B cell (primary cell): Measurements from ENCODE around the gene PDLIM1. TPM values are rescaled to one million over a fixed set of nuclear protein-coding genes. Genes with fewer than 3 reads are reported as not detected.

Experiments
- ATAC-seq: fragments of 200-7000 bp; cut with Tn5 transposase; one replicate; pipeline ENCODE4 v1.10.0; 2021; ENCODE audit warnings: low read depth, mild to moderate bottlenecking, moderate number of reproducible peaks, moderate library complexity
- CTCF ChIA-PET: fragments of 350-600 bp; sonication (Branson Sonifier 250); formaldehyde crosslinking; loops from one replicate; lab custom pipeline; 2021; ENCODE audit warnings: antibody characterized with exemption, inconsistent platforms; lab: Charles Lee
- POLR2A ChIA-PET: fragments of 350-600 bp; sonication (Branson Sonifier 250); formaldehyde crosslinking; loops from one replicate; lab custom pipeline; 2021; ENCODE audit warnings: antibody characterized with exemption; lab: Charles Lee
- DNase-seq: peaks from one replicate; pipeline ENCODE4 v3.0.0; 2013
- H2AFZ ChIP-seq: 2 replicates; pipeline ENCODE4 v1.6.1; 2012; ENCODE audit warnings: mild to moderate bottlenecking, low read depth, low read length; ENCODE audit not compliant: insufficient read depth, poor library complexity, severe bottlenecking
- H3K27ac ChIP-seq, 2 donors: 1 replicate in 1 of 2; 2 replicates in 1 of 2; pipeline ENCODE4 v1.5.1; 2012 to 2013; ENCODE audit warnings: low read length in 2 of 2, mild to moderate bottlenecking in 2 of 2, moderate library complexity in 1 of 2
- H3K27me3 ChIP-seq, 4 experiments: fragments of 200-600 bp in 1 of 4; sonication (generic) in 1 of 4; replicated peaks in 1 of 4; 1 replicate in 2 of 4; 2 replicates in 2 of 4; pipeline versions ENCODE4 v1.6.1 to v1.7.0; 2013 to 2016; ENCODE audit warnings: low read length in 3 of 4, mild to moderate bottlenecking in 2 of 4, mixed read lengths in 1 of 4, moderate library complexity in 1 of 4; ENCODE audit not compliant: insufficient read depth in 4 of 4, control insufficient read depth in 3 of 4; ENCODE audit errors: control extremely low read depth in 1 of 4
- H3K36me3 ChIP-seq, 2 experiments: replicated peaks in 1 of 2; 1 replicate in 1 of 2; 2 replicates in 1 of 2; pipeline versions ENCODE4 v1.6.1 to v1.7.1; 2013; ENCODE audit warnings: low read length in 1 of 2; ENCODE audit not compliant: insufficient read depth in 2 of 2, control insufficient read depth in 1 of 2; ENCODE audit errors: control extremely low read depth in 1 of 2, extremely low read depth in 1 of 2
- H3K4me1 ChIP-seq, 2 donors: fragments of 200-600 bp in 1 of 2; sonication (generic) in 1 of 2; 1 replicate in 1 of 2; 2 replicates in 1 of 2; pipeline versions ENCODE4 v1.5.1 to v1.6.1; 2013 to 2017; ENCODE audit warnings: low read length in 2 of 2; ENCODE audit not compliant: control insufficient read depth in 2 of 2, insufficient read depth in 2 of 2
- H3K4me2 ChIP-seq: replicated peaks from 2 replicates; pipeline ENCODE3; 2012; ENCODE audit warnings: mild to moderate bottlenecking, low read depth, low read length; ENCODE audit not compliant: poor library complexity, severe bottlenecking
- H3K4me3 ChIP-seq, 5 experiments: fragments of 200-600 bp in 1 of 5; sonication (generic) in 1 of 5; 1 replicate in 3 of 5; 2 replicates in 2 of 5; pipeline versions ENCODE4 v1.5.1 to v1.7.0; 2011 to 2016; ENCODE audit warnings: low read length in 4 of 5, mild to moderate bottlenecking in 4 of 5, low read depth in 2 of 5, control low read depth in 1 of 5, moderate library complexity in 1 of 5; ENCODE audit not compliant: insufficient read depth in 1 of 5; ENCODE audit errors: control extremely low read depth in 1 of 5, extremely low read depth in 1 of 5
- H3K79me2 ChIP-seq: fragments of 200-600 bp; sonication (generic); one replicate; pipeline ENCODE4 v1.6.0; 2016; ENCODE audit warnings: low read length; ENCODE audit not compliant: control insufficient read depth, insufficient read depth
- H3K9ac ChIP-seq: fragments of 200-600 bp; sonication (generic); 2 replicates; pipeline ENCODE4 v1.6.1; 2017; ENCODE audit warnings: mild to moderate bottlenecking, low read length, moderate library complexity
- H3K9me3 ChIP-seq, 3 donors: one replicate each; pipeline versions ENCODE4 v1.6.1 to v1.7.1; 2013; ENCODE audit warnings: low read length in 2 of 3; ENCODE audit not compliant: control insufficient read depth in 2 of 3, insufficient read depth in 1 of 3; ENCODE audit errors: control extremely low read depth in 1 of 3
- H4K20me1 ChIP-seq: 2 replicates; pipeline ENCODE4 v1.6.0; 2012; ENCODE audit warnings: mild to moderate bottlenecking, low read length; ENCODE audit not compliant: insufficient read depth, control insufficient read depth, poor library complexity, severe bottlenecking
- H3K27ac Mint-ChIP-seq: one replicate; pipeline ENCODE4 v1.8.0; 2021; ENCODE audit warnings: mixed read lengths
- H3K27me3 Mint-ChIP-seq: one replicate; pipeline ENCODE4 v1.8.0; 2021; ENCODE audit warnings: mixed read lengths
- H3K4me1 Mint-ChIP-seq: one replicate; pipeline ENCODE4 v1.8.0; 2021; ENCODE audit warnings: mixed read lengths
- H3K4me3 Mint-ChIP-seq: one replicate; pipeline ENCODE4 v1.8.0; 2021; ENCODE audit warnings: mixed read lengths
- H3K9me3 Mint-ChIP-seq: one replicate; pipeline ENCODE4 v1.8.0; 2022; ENCODE audit warnings: mixed read lengths; ENCODE audit not compliant: insufficient read depth
- CTCF ChIP-seq: fragments of 200-600 bp; IDR thresholded peaks from one replicate; pipeline ENCODE4 v1.8.0; 2022; ENCODE audit warnings: antibody characterized with exemption, mild to moderate bottlenecking
- EZH2 ChIP-seq: IDR thresholded peaks from 2 replicates; pipeline ENCODE4 v1.6.1; 2012; ENCODE audit warnings: borderline replicate concordance, low read depth, mild to moderate bottlenecking, moderate library complexity, low read length; ENCODE audit not compliant: insufficient read depth, poor library complexity, severe bottlenecking
- WGBS: methylation state at CpG from one replicate; pipeline ENCODE4 v1.1.5; 2013; ENCODE audit warnings: missing lambda C conversion rate; ENCODE audit not compliant: insufficient coverage; 5-methylcytosine and 5-hydroxymethylcytosine counted together
- intact Hi-C: fragments of 100-400 bp; cut with micrococcal nuclease; formaldehyde crosslinking; loops from one replicate; pipeline ENCODE4 v1.10.0; 2022
- polyA plus RNA-seq: library from polyadenylated mRNA; depleted of rRNA; stranded (reverse); fragments of >200 nt; gene quantifications from 2 replicates; pipeline ENCODE4 v1.2.3, GENCODE V29; 2012
- total RNA-seq, 2 donors: library from RNA; stranded (reverse); fragments of 120-200 nt in 1 of 2; gene quantifications; 1 replicate in 1 of 2; 2 replicates in 1 of 2; pipeline versions ENCODE4 v1.2.3 to v1.2.4, GENCODE V29; 2013 to 2022

Gene PDLIM1
- total and polyA plus RNA-seq, 2 donors (not counting 1 experiment from before 2014, with no cell fraction given) = 123 to 135 TPM

GRCh38 chr10:95279042-95279820, 11.6 kb downstream of the PDLIM1 start:
- Histone ChIP-seq H3K27me3 (no peaks in the 10 kb centered on the region), H3K4me2 (no peak overlapping the region), H3K9ac (no peak overlapping the region), H3K36me3 (peaks cover 2 to 6% of the 10 kb centered on the region in 2 experiments), H4K20me1 (peaks cover 62% of the 10 kb centered on the region), H2AFZ (no peak overlapping the region), H3K4me3 (no peak overlapping the region), H3K79me2 (peaks cover 99% of the 10 kb centered on the region), H3K9me3 (no peaks in the 10 kb centered on the region), H3K27ac (peak overlapping the region in 1 of 2 donors; percentile 40), H3K4me1 (peaks cover 39 to 52% of the 10 kb centered on the region in 2 donors)
- CTCF ChIA-PET = interaction anchor here (1.3 to 1.6 kb wide), 3 partner anchors 10 to 84 kb away, joined by 3 to 6 read pairs (median 4); no protein-coding TSS in a partner anchor
- POLR2A ChIA-PET = no interaction called here
- Mint-ChIP-seq H3K9me3 (no peaks in the 10 kb centered on the region), H3K4me1 (peaks cover 74% of the 10 kb centered on the region), H3K27me3 (no peaks in the 10 kb centered on the region), H3K4me3 (no peak overlapping the region), H3K27ac (peak overlapping the region; percentile 54)
- DNase-seq (no peak), ATAC-seq (no peak)
- intact Hi-C loops = no loop called here
- TF ChIP-seq EZH2 = no peak
- no peak for TF ChIP-seq CTCF
- WGBS = 79% methylated on average over 3 of the region's 4 CpGs
